ENCODE data around the gene USP49. TPM values are rescaled to one million over a fixed set of nuclear protein-coding genes. Genes with fewer than 3 reads are reported as not detected.
"Not testable (repeated sequence)": the region's sequence is repeated elsewhere in the genome, so short reads cannot be mapped to it uniquely, and the experiment has no call there.

USP49 gene
- total RNA-seq, 4 donors from 2014 or later, result 2.3 to 7.9 (median 4.0) TPM

DNA sequence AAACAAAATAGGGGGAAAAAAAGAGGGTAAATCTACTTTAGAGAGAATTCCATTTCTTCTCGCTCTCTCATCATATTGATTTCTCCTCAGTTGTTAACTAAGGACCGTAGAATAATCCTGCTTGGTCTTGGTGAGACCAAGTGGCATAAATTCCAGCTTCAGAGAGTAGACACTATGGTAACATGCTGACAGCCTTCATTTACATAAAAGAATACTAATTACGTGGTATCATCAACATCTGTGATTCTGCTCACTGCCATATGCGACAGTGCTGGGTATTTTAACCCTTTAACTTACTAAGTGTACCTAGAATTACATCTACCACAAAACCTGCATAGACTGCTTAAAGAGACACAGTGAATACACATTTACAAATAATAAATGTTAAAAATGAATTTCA is 80.5 kb downstream of the USP49 start:
- Histone ChIP-seq H3K4me3 (no peak overlapping the region), H3K36me3 (no peaks in the 10 kb centered on the region), H3K4me1 (no peaks in the 10 kb centered on the region), H3K9me3 (no peaks in the 10 kb centered on the region), H3K27me3 (no peaks in the 10 kb centered on the region), H3K27ac (no peak overlapping the region)
- 75 to 76% methylated on average over 4 of the region's 4 CpGs for WGBS, 2 donors (ENCODE audit: low coverage in 1 of 2)
- in situ Hi-C loops (cut with MboI; ENCODE audit: low pct_ligation_motif_present in 1 of 4, low pct_unique_long_range_greater_than_20kb in 1 of 4, low sequenced_read_pairs in 3 of 4), result no loop called here
- TF ChIP-seq POLR2AphosphoS5 (IDR thresholded peaks at IDR 0.05) (no peak), EP300 (IDR thresholded peaks at IDR 0.05; ENCODE audit: low read depth) (no peak), POLR2A (IDR thresholded peaks at IDR 0.05) (no peak)
- TF ChIP-seq, protein P1, sequence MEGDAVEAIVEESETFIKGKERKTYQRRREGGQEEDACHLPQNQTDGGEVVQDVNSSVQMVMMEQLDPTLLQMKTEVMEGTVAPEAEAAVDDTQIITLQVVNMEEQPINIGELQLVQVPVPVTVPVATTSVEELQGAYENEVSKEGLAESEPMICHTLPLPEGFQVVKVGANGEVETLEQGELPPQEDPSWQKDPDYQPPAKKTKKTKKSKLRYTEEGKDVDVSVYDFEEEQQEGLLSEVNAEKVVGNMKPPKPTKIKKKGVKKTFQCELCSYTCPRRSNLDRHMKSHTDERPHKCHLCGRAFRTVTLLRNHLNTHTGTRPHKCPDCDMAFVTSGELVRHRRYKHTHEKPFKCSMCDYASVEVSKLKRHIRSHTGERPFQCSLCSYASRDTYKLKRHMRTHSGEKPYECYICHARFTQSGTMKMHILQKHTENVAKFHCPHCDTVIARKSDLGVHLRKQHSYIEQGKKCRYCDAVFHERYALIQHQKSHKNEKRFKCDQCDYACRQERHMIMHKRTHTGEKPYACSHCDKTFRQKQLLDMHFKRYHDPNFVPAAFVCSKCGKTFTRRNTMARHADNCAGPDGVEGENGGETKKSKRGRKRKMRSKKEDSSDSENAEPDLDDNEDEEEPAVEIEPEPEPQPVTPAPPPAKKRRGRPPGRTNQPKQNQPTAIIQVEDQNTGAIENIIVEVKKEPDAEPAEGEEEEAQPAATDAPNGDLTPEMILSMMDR (IDR thresholded peaks at IDR 0.05), result no peak
- intact Hi-C loops (cut with DNase I; ENCODE audit: low total_unique reads), result no loop called here
- no peak for DNase-seq

DNA sequence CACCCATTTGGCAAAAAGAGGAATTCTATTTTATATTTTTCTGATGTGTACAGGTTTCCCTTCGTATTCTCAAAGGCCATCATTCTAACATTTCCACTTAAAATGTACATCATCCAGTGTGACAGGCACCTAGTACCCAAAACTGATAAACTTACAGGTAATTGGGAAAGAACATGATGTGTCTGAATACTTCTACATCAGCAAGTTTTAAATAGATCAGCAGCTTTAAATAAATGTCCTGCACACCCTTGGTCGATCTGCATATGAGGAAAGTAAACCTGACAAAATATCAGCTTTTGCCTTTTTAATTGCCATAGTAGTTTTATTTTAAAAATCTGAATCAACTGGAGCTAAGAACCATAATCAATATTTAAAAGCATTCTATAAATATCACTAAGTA is 81.2 kb downstream of the USP49 start:
- Histone ChIP-seq H3K36me3 (no peaks in the 10 kb centered on the region), H3K4me3 (no peak overlapping the region), H3K9me3 (no peaks in the 10 kb centered on the region), H3K27me3 (no peaks in the 10 kb centered on the region), H3K4me1 (no peaks in the 10 kb centered on the region), H3K27ac (no peak overlapping the region)
- intact Hi-C loops (cut with DNase I; ENCODE audit: low total_unique reads) (no loop called here), in situ Hi-C loops (cut with MboI; ENCODE audit: low pct_ligation_motif_present in 1 of 4, low pct_unique_long_range_greater_than_20kb in 1 of 4, low sequenced_read_pairs in 3 of 4) (no loop called here)
- TF ChIP-seq EP300 (IDR thresholded peaks at IDR 0.05; ENCODE audit: low read depth) (no peak), POLR2A (IDR thresholded peaks at IDR 0.05) (no peak), POLR2AphosphoS5 (IDR thresholded peaks at IDR 0.05) (no peak)
- TF ChIP-seq, protein P1 (IDR thresholded peaks at IDR 0.05), result no peak
- 87 to 93% methylated on average over 2 of the region's 2 CpGs for WGBS, 2 donors (ENCODE audit: low coverage in 1 of 2)
- DNase-seq, result no peak

DNA sequence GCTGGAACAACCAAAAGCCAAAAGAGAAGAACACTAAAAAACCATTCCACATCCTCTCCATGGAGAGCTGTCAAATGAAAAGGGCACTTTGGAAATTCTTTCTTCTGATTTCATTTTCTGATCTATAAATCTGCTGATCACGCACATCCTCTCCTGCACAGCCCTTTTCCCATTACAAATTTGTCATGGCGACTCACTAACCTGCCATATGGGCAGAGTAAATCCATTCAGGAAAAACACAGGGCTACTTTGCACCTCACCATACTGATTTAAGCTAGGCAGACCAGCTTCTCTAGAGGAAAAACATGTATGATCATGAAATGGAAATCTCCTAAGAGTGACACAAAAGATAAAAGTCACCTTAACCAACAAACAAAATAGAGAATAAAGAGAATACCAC is 81.7 kb downstream of the USP49 start:
- no peak for DNase-seq
- Histone ChIP-seq H3K27me3 (no peaks in the 10 kb centered on the region), H3K9me3 (no peaks in the 10 kb centered on the region), H3K4me3 (no peak overlapping the region), H3K27ac (no peak overlapping the region), H3K4me1 (no peaks in the 10 kb centered on the region), H3K36me3 (no peaks in the 10 kb centered on the region)
- 93% methylated on average over 2 of the region's 2 CpGs for WGBS, 2 donors (ENCODE audit: low coverage in 1 of 2)
- in situ Hi-C loops (cut with MboI; ENCODE audit: low pct_ligation_motif_present in 1 of 4, low pct_unique_long_range_greater_than_20kb in 1 of 4, low sequenced_read_pairs in 3 of 4) (no loop called here), intact Hi-C loops (cut with DNase I; ENCODE audit: low total_unique reads) (no loop called here)
- TF ChIP-seq POLR2AphosphoS5 (IDR thresholded peaks at IDR 0.05) (no peak), EP300 (IDR thresholded peaks at IDR 0.05; ENCODE audit: low read depth) (no peak), POLR2A (IDR thresholded peaks at IDR 0.05) (no peak)
- TF ChIP-seq, protein P1 (IDR thresholded peaks at IDR 0.05), result no peak

DNA sequence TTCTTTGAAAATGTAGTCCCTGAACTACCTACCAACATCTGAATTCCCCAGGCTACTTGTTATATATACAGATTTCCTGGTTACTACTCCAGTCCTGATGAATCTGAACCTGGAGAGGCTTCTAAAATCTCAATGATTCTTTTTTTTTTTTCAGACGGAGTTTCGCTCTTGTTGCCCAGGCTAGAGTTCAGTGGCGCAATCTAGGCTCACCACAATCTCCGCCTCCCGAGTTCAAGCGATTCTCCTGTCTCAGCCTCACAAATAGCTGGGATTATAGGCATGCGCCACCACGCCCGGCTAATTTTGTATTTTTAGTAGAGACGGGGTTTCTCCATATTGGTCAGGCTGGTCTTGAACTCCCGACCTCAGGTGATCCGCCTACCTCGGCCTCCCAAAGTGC is 83.2 kb downstream of the USP49 start:
- H3K4me3 ChIP-seq; H3K27ac ChIP-seq; H3K36me3 ChIP-seq; in situ Hi-C loops (cut with MboI; ENCODE audit: low pct_ligation_motif_present in 1 of 4, low pct_unique_long_range_greater_than_20kb in 1 of 4, low sequenced_read_pairs in 3 of 4); H3K4me1 ChIP-seq; H3K9me3 ChIP-seq; DNase-seq; H3K27me3 ChIP-seq; intact Hi-C loops (cut with DNase I; ENCODE audit: low total_unique reads): not testable (repeated sequence)
- WGBS, 2 donors (ENCODE audit: low coverage in 1 of 2), result 96 to 100% methylated on average over 6 to 13 of the region's 13 CpGs

DNA sequence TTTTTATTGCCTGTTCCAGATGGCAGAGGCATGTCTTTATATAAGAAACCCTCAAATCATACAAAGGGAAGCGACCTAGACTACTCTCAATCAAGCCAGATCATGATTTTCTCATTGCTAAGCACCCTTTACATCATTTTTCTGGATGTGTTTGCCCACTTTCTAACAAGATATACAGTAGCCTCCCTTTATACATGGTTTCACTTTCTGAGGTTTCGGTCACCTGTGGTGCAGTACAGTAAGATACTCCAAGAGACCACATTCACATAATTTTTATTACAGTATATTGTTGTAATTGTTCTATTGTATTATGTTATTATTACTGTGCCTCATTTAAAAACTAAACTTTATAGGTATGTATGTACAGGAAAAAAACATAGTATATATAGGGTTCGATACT is 84.1 kb downstream of the USP49 start:
- in situ Hi-C loops (cut with MboI; ENCODE audit: low pct_ligation_motif_present in 1 of 4, low pct_unique_long_range_greater_than_20kb in 1 of 4, low sequenced_read_pairs in 3 of 4), result no loop called here
- Histone ChIP-seq H3K36me3 (no peaks in the 10 kb centered on the region), H3K4me1 (no peaks in the 10 kb centered on the region), H3K4me3 (no peak overlapping the region), H3K27ac (no peak overlapping the region), H3K9me3 (no peaks in the 10 kb centered on the region), H3K27me3 (no peaks in the 10 kb centered on the region)
- no peak for DNase-seq
- no peak for TF ChIP-seq POLR2A (IDR thresholded peaks at IDR 0.05)
- TF ChIP-seq, protein P1 (IDR thresholded peaks at IDR 0.05), result no peak
- no peak for TF ChIP-seq POLR2AphosphoS5 (IDR thresholded peaks at IDR 0.05)
- TF ChIP-seq EP300 (IDR thresholded peaks at IDR 0.05; ENCODE audit: low read depth), result no peak
- WGBS, 2 donors (ENCODE audit: low coverage in 1 of 2), result 83 to 93% methylated on average over 3 of the region's 3 CpGs
- intact Hi-C loops (cut with DNase I; ENCODE audit: low total_unique reads), result no loop called here

Measured in transverse colon (tissue), 4 donors.